Measurements from ENCODE around the gene CREB3L4.

The CREB3L4 gene

GRCh38 chr1:154014154-154014907, 46.6 kb downstream of the CREB3L4 start:
- no peak for TF ChIP-seq CTCF (IDR thresholded peaks at IDR 0.05; ENCODE audit: low read depth, low read length)
- in situ Hi-C loops (cut with HindIII; ENCODE audit: low sequenced_read_pairs), result no loop called here
- DNase-seq (ENCODE audit: low read depth, low spot score), result peak; percentile 19
- no peak overlapping the region for H3K4me3 ChIP-seq (ENCODE audit: low read depth, low read length)

- DNase-seq (ENCODE audit: low read depth, low spot score), result no peak
- TF ChIP-seq CTCF (IDR thresholded peaks at IDR 0.05; ENCODE audit: low read depth, low read length), result no peak
- in situ Hi-C loops (cut with HindIII; ENCODE audit: low sequenced_read_pairs), result no loop called here
- no peak overlapping the region for H3K4me3 ChIP-seq (ENCODE audit: low read depth, low read length)
Measured at GRCh38 chr1:154019269-154019668, 51.6 kb downstream of the CREB3L4 start.

- H3K4me3 ChIP-seq (ENCODE audit: low read depth, low read length), result no peak overlapping the region
- in situ Hi-C loops (cut with HindIII; ENCODE audit: low sequenced_read_pairs), result no loop called here
- TF ChIP-seq CTCF (IDR thresholded peaks at IDR 0.05; ENCODE audit: low read depth, low read length), result no peak
- DNase-seq (ENCODE audit: low read depth, low spot score), result no peak
Measured at GRCh38 chr1:154019940-154020339, 52.2 kb downstream of the CREB3L4 start.

All from astrocyte of the spinal cord (primary cell).